NCI-H524 treated with DMSO at 0.1 percent for 48 hours (cell line): ENCODE measurements around the gene SLC39A6.
"Not testable (repeated sequence)": the region's sequence is repeated elsewhere in the genome, so short reads cannot be mapped to it uniquely, and the experiment has no call there.

ENCODE experiments used
- DNase-seq: peaks from one replicate; lab custom pipeline; 2025; lab: John Stamatoyannopoulos, UW

SLC39A6 gene

DNA sequence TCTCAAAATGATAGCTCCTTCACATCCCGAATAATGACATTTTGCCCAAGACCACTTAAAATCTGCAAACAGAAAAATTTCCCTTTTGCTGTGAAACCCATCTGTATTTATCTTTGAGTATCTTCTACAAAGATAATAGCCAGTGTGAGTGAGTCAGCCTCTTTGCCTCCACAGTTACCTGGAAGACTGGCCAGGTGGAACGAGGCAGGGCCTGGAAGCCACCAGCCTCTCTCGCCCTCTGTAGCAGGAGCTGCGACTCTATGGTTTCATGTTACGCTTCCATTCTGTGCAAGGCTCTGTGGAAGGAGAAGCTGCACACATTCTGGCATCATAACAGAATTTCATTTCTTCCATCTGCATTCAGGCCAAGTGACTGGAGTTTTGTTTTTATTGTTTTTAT is 10.1 kb upstream of the SLC39A6 start:
- no peak for DNase-seq

GRCh38 chr18:36135264-36135663 is 6.1 kb upstream of the SLC39A6 start:
- no peak for DNase-seq

- no peak for DNase-seq
Observed at GRCh38 chr18:36132756-36133155, 3.6 kb upstream of the SLC39A6 start.

GRCh38 chr18:36131692-36132483 is 2.7 kb upstream of the SLC39A6 start:
- no peak for DNase-seq

DNA sequence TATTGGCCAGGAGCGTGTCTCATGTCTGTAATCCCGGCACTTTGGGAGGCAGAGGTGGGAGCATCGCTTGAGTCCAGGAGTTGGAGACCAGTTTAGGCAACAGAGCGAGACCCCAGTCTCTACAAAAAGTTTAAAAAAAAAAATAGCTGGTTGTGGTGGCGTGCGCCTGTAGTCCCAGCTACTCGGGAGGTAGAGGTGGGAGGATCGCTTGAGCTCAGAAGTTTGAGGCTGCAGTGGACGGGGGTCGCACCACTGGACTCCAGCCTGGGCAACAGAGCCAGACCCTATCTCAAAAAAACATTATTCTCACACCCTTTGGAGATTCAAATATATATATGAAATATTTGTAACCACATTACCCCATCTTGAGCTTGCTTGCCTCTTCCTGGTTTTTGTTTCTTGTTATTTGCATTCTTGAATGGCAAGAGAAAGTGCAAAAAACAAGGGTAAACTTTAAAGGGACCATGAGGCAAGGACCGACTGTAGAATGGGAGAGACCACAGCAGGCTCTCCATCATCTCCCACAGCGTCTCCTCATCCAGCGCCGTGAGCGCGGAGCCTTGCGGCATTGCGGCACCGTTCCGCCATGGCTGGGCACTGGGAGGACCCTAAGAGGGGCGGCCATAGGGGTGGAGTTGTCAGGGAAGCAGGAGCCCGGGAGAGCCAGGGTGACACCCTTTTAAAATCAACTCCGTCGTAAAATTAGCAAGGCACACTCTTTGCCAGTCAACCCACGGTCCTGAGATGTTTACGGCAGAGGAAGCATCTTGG is 1.9 kb upstream of the SLC39A6 start:
- no peak for DNase-seq

- DNase-seq, result no peak
Observed at GRCh38 chr18:36130039-36130831, 1.1 kb upstream of the SLC39A6 start.

GRCh38 chr18:36128907-36129299 is 237 bp downstream of the SLC39A6 start:
- DNase-seq, result no peak

- no peak for DNase-seq
Observed at GRCh38 chr18:36128530-36128870, 640 bp downstream of the SLC39A6 start.

DNA sequence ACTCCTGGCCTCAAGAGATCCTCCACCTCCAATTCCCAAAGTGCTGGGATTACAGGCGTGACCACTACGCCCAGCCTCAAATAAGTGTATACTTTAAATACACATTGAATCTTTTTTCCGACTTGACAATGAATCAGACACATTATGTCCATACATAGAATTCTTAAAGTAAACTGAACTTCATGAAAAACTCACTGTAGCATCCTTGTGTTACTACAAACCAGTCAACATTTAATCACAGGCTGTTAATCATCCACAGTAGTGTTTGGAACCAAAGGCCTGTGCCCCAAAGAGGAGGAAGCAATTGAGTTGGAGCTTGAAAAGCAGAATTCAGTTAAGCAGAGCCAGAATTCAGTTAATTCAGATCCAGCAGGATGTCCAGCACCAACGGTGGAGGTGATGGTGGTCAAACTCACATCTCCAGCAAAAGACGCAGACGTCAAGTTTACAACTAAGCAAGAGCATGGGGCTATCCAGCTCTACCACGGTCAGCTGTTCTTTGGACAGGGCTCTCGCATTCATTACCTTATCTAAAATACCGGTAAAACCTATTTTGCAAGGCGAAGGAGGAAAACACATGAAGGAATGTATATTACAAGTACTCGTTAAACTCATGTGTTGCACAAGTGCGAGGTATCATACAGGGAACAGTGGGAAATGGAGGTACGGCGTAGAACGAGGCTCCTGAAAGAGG is 1.2 kb downstream of the SLC39A6 start:
- no peak for DNase-seq

DNA sequence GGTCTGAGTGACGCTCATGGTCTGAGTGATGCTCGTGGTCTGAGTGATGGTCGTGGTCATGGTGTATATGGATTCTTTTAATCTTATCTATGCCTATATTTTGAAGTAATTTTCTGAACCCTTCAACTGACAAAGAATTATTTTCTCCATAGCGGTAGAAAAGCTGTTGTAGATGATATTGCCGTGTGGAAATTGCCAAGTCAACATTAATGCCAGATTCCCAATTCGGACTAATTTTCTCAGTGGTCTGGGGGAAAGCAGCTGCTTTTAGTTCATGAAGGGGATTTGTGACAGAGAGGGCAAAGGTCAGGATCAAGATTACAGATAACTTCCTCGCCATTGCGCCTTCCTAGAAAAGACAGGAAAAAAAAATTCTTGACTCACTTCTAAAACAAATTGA is 2.5 kb downstream of the SLC39A6 start:
- DNase-seq, result no peak

DNA sequence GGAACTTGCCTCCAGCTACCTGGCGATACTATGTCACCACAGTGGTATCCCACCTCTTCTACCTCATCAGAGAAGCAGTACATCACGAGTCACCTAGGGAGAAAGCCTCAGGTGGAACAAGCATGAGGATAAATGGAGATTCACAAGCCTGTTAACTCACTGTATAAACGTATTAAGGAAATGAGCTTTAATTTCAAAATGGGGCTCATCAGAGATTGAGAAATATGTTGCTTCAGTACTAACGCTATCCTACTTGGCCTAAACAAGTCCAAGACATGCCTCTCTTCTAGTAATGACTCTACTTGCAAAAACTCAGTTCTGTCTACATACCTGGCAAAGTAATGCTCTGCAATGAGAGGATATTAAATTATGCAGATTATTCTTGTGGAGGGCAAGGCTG is 4.3 kb downstream of the SLC39A6 start:
- DNase-seq, result no peak

DNA sequence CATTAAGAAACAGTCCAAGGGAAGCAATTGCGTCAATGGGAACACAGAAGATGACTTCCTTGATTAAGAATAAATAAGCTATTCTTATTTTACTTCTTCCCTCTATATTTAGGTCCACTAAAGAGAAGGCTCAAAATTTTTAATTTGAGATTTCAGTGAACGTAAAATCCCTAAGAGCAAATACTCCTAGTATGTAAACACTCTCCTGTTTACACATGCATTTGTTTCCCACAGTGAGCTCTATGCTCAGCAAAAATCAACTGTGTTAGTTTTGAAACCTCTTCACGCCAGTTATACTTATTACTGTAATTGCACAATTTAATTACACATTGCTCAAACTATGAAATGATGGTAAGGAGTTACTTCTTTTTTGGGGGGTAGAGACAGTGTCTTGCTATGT is 8.8 kb downstream of the SLC39A6 start:
- no peak for DNase-seq

DNA sequence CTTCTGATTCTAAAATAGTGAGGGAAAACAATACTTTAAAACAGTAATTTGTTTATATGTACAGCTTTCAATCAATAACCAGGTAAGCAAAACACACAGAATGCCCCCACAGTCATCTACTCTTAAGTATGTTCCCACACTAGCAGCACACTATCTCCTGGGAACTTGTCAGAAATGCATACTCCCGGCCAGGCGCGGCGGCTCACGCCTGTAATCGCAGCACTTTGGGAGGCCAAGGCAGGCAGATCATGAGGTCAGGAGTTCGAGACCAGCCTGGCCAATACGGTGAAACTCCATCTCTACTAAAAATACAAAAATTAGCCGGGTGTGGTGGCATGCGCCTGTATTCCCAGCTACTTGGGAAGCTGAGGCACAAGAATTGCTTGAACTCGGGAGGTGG is 12.4 kb downstream of the SLC39A6 start:
- DNase-seq, result not testable (repeated sequence)

DNA sequence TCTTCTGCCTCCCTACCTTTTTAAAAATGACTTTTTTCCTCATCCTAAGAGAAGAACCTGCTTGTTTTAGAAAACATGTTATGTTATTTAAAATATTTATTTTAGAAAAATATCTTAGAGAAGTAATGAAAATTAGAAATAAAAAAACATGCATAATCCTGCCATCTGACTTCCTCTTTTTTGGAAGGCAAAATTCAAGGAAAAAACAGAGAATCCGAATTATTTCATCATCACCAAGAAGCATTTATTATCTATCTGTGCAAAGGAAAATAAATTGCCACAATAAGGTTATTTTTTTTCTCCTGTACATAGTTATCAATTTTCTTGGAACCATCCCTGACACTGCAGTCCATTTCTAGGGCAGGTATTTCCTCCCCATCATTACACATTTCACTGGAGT is 14.4 kb downstream of the SLC39A6 start:
- no peak for DNase-seq

DNA sequence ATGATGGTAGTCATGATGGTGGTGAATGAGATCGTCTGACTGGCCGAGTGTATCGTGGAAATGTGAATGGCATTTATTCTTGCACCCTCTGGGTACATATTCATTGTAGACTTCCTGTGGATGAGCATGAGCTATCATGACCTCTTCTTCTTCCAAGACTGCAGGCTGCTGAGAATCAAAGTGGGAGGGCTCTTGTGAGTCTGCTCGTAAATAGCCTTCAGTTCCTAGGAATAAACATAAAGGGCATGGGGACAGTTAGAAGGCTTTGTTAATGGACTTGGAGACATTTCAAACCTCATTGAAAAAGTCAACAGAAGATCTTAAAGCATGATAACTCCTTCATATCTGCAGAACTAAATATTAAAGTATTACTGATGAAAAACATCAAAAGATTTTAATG is 14.9 kb downstream of the SLC39A6 start:
- DNase-seq, result no peak

- DNase-seq, result no peak
Observed at GRCh38 chr18:36112302-36112701, 16.8 kb downstream of the SLC39A6 start.

DNA sequence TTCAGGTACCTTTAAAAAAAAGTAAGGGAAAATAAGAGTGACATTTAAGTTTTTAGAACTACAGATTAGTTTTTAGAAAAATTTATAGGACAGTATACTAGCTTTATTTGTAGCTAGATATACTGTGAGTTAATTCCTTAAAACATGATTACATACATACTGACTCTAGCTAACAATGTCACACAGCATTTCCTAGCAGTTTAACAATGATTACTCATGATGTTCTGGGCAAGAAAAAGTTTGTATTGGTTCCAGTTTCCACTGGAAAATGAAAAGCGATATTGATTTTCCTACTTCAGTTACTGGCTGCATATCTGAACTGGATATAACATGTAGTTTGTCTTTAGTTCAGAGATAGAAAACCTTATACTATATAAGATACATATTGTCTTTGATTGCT is 19.4 kb downstream of the SLC39A6 start:
- DNase-seq, result no peak

- DNase-seq, result no peak
Observed at GRCh38 chr18:36108601-36109000, 20.5 kb downstream of the SLC39A6 start.

- no peak for DNase-seq
Observed at GRCh38 chr18:36108196-36108595, 20.9 kb downstream of the SLC39A6 start.

DNA sequence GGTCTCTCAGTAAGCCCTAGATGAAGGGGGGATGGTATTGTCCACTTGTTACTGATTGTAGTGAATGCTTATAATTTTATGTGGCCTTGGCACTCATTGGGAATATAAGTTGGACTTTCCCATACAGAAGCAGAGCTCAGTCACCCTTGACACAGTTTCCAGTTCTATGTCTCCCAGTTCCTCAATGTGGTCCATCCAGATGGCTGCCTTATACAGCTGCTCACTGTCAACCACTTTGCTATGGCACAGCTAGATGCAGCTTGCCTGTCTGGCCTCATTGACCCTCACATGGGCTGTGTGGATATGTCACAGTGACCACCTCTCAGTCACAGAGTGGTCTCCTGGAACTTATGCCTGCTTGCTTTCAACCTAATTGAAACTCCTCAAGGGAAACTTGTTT is 21.7 kb downstream of the SLC39A6 start:
- DNase-seq, result no peak

- DNase-seq, result no peak
Observed at GRCh38 chr18:36104749-36105148, 24.4 kb downstream of the SLC39A6 start.

GRCh38 chr18:36101943-36102342 is 27.2 kb downstream of the SLC39A6 start:
- DNase-seq, result no peak
